Measurements from ENCODE around the gene SHC2. TPM values are rescaled to one million over a fixed set of nuclear protein-coding genes. Genes with fewer than 3 reads are reported as not detected.
"Not testable (repeated sequence)": the region's sequence is repeated elsewhere in the genome, so short reads cannot be mapped to it uniquely, and the experiment has no call there.

SHC2 gene
- polyA plus RNA-seq, 1 donor = 48.2 TPM

DNA sequence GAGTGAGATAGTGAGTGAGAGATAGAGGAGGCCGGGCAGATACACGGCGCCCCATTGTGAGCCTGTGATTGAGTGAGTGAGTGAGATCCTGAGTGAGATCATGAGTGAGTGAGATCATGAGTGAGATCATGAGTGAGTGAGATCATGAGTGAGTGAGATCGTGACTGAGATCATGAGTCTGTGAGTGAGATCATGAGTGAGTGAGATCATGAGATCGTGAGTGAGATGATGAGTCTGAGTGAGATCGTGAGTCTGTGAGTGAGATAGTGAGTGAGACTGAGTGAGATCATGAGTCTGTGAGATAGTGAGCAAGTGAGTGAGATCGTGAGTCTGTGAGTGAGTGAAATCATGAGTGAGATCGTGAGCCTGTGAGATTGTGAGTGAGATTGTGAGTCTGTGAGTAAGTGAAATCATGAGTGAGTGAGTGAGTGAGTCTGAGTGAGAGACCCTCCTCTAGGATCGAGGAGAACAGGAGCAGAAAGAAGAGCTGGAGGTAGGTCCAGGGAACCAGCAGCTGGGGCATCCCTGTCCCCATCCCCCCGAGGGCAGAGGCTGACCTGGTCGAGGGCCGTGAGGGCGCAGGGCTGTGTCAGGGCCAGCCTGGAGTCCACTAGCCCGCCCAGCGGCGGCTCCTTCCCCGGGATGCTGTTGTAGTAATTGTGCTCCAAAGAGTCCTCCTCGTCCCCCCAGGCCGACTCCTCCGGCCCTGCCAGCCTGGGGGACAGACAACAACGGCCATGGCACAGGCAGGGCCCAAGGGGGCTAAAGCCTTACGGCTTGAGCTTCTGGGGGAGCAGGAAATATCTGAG, 26.5 kb downstream of the SHC2 start:
- H3K27me3 ChIP-seq (ENCODE audit: control insufficient read depth, insufficient read depth, low read length) = no peaks in the 10 kb centered on the region
- H3K4me1 ChIP-seq (ENCODE audit: control insufficient read depth, insufficient read depth, low read length) = no peaks in the 10 kb centered on the region
- no peak for DNase-seq
- no peak overlapping the region for H3K27ac ChIP-seq (ENCODE audit: low read length)
- H3K9me3 ChIP-seq (ENCODE audit: control insufficient read depth, low read depth, low read length) = peaks cover 12% of the 10 kb centered on the region
- H3K4me3 ChIP-seq (ENCODE audit: low read length) = no peak overlapping the region
- H3K36me3 ChIP-seq (ENCODE audit: control insufficient read depth, insufficient read depth, low read length) = peaks cover 8% of the 10 kb centered on the region
- 92% methylated on average over 5 of the region's 22 CpGs for WGBS (ENCODE audit: insufficient coverage, low lambda C conversion rate)

GRCh38 chr19:430701-431100, 30.1 kb downstream of the SHC2 start:
- Histone ChIP-seq H3K27ac (ENCODE audit: low read length) (no peak overlapping the region), H3K4me3 (ENCODE audit: low read length) (no peak overlapping the region), H3K36me3 (ENCODE audit: control insufficient read depth, insufficient read depth, low read length) (peaks cover 10% of the 10 kb centered on the region), H3K9me3 (ENCODE audit: control insufficient read depth, low read depth, low read length) (peaks cover 17% of the 10 kb centered on the region), H3K27me3 (ENCODE audit: control insufficient read depth, insufficient read depth, low read length) (no peaks in the 10 kb centered on the region), H3K4me1 (ENCODE audit: control insufficient read depth, insufficient read depth, low read length) (no peaks in the 10 kb centered on the region)
- WGBS (ENCODE audit: insufficient coverage, low lambda C conversion rate) = no CpG with 5 or more reads among the region's 10 CpGs
- DNase-seq = no peak

DNA sequence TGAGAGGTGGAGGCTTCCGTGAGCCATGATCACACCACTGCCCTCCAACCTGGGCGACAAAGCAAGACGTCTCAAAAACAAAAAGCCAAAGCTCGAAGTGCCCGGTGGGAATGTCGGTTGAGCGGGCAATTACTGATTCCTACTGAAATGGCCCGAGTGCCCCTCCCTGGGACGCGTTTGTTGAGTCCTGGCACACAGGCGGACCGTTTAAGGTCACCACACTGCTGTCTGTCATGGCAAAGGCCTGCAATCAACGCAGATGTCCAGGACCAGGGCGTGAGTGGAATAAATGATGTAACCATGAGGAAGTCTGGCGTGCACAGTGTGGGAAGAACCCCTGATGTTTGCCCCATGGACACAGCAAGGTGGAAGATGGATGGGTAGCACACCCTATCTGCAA, 32.7 kb downstream of the SHC2 start:
- H3K36me3 ChIP-seq (ENCODE audit: control insufficient read depth, insufficient read depth, low read length) = peaks cover 8% of the 10 kb centered on the region
- no peaks in the 10 kb centered on the region for H3K4me1 ChIP-seq (ENCODE audit: control insufficient read depth, insufficient read depth, low read length)
- DNase-seq = no peak
- no peak overlapping the region for H3K27ac ChIP-seq (ENCODE audit: low read length)
- 100% methylated on average over 4 of the region's 15 CpGs for WGBS (ENCODE audit: insufficient coverage, low lambda C conversion rate)
- H3K4me3 ChIP-seq (ENCODE audit: low read length) = no peak overlapping the region
- no peaks in the 10 kb centered on the region for H3K27me3 ChIP-seq (ENCODE audit: control insufficient read depth, insufficient read depth, low read length)
- H3K9me3 ChIP-seq (ENCODE audit: control insufficient read depth, low read depth, low read length) = peaks cover 15% of the 10 kb centered on the region

- not testable (repeated sequence) for H3K4me3 ChIP-seq (ENCODE audit: low read length); H3K4me1 ChIP-seq (ENCODE audit: control insufficient read depth, insufficient read depth, low read length); DNase-seq; H3K27me3 ChIP-seq (ENCODE audit: control insufficient read depth, insufficient read depth, low read length); H3K36me3 ChIP-seq (ENCODE audit: control insufficient read depth, insufficient read depth, low read length); H3K27ac ChIP-seq (ENCODE audit: low read length)
- H3K9me3 ChIP-seq (ENCODE audit: control insufficient read depth, low read depth, low read length) = peaks cover 15% of the 10 kb centered on the region
- WGBS (ENCODE audit: insufficient coverage, low lambda C conversion rate) = no CpG with 5 or more reads among the region's 19 CpGs
Measured at GRCh38 chr19:427675-428074, 33.2 kb downstream of the SHC2 start.

DNA sequence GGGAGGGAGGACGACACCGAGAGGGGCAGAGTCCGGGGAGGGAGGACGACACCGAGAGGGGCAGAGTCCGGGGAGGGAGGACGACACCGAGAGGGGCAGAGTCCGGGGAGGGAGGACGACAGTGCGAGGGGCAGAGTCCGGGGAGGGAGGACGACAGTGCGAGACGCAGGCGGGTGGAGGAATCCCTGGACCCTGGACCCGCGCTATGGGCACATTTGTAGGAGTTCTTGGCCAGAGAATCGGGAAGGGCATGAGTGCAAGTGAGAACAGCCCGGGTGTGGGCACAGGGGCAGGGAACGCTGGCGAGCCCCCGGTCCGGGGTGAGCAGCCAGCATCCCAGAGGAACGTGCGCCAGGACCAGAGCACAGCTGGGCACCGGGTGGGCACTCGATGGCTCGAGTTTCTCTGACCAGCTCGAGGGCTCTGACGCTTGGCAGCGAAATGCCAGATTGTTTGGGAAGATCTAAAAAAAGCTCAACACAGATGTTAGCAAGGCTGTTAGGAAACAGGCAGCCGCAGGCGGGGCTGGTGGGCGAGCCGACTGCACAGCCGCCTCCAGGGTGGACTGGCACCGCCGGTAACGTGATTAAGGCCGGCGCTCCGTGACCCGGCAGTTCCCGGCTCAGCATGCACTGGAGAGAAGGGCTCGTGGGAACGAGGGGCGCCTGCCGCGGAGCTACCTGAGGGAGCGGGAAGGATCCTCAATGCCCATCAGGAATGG, 33.9 kb downstream of the SHC2 start:
- Histone ChIP-seq H3K36me3 (ENCODE audit: control insufficient read depth, insufficient read depth, low read length) (peaks cover 8% of the 10 kb centered on the region), H3K9me3 (ENCODE audit: control insufficient read depth, low read depth, low read length) (peaks cover 15% of the 10 kb centered on the region), H3K27me3 (ENCODE audit: control insufficient read depth, insufficient read depth, low read length) (no peaks in the 10 kb centered on the region), H3K27ac (ENCODE audit: low read length) (no peak overlapping the region), H3K4me1 (ENCODE audit: control insufficient read depth, insufficient read depth, low read length) (no peaks in the 10 kb centered on the region), H3K4me3 (ENCODE audit: low read length) (no peak overlapping the region)
- no CpG with 5 or more reads among the region's 51 CpGs for WGBS (ENCODE audit: insufficient coverage, low lambda C conversion rate)
- no peak for DNase-seq

GRCh38 chr19:425056-425455, 35.8 kb downstream of the SHC2 start:
- DNase-seq = no peak
- H3K4me1 ChIP-seq (ENCODE audit: control insufficient read depth, insufficient read depth, low read length) = no peaks in the 10 kb centered on the region
- WGBS (ENCODE audit: insufficient coverage, low lambda C conversion rate) = no CpG with 5 or more reads among the region's 26 CpGs
- H3K27ac ChIP-seq (ENCODE audit: low read length) = no peak overlapping the region
- H3K36me3 ChIP-seq (ENCODE audit: control insufficient read depth, insufficient read depth, low read length) = peaks cover 2% of the 10 kb centered on the region
- H3K9me3 ChIP-seq (ENCODE audit: control insufficient read depth, low read depth, low read length) = peaks cover 9% of the 10 kb centered on the region
- no peaks in the 10 kb centered on the region for H3K27me3 ChIP-seq (ENCODE audit: control insufficient read depth, insufficient read depth, low read length)
- no peak overlapping the region for H3K4me3 ChIP-seq (ENCODE audit: low read length)

GRCh38 chr19:424546-424945, 36.3 kb downstream of the SHC2 start:
- H3K27me3 ChIP-seq (ENCODE audit: control insufficient read depth, insufficient read depth, low read length) = no peaks in the 10 kb centered on the region
- no peaks in the 10 kb centered on the region for H3K4me1 ChIP-seq (ENCODE audit: control insufficient read depth, insufficient read depth, low read length)
- H3K9me3 ChIP-seq (ENCODE audit: control insufficient read depth, low read depth, low read length) = peaks cover 9% of the 10 kb centered on the region
- H3K27ac ChIP-seq (ENCODE audit: low read length) = no peak overlapping the region
- no CpG with 5 or more reads among the region's 15 CpGs for WGBS (ENCODE audit: insufficient coverage, low lambda C conversion rate)
- peaks cover 2% of the 10 kb centered on the region for H3K36me3 ChIP-seq (ENCODE audit: control insufficient read depth, insufficient read depth, low read length)
- H3K4me3 ChIP-seq (ENCODE audit: low read length) = no peak overlapping the region
- no peak for DNase-seq

GRCh38 chr19:423691-424466, 37.0 kb downstream of the SHC2 start:
- H3K27ac ChIP-seq (ENCODE audit: low read length) = no peak overlapping the region
- WGBS (ENCODE audit: insufficient coverage, low lambda C conversion rate) = no CpG with 5 or more reads among the region's 25 CpGs
- H3K27me3 ChIP-seq (ENCODE audit: control insufficient read depth, insufficient read depth, low read length) = no peaks in the 10 kb centered on the region
- peaks cover 9% of the 10 kb centered on the region for H3K9me3 ChIP-seq (ENCODE audit: control insufficient read depth, low read depth, low read length)
- no peak for DNase-seq
- H3K4me1 ChIP-seq (ENCODE audit: control insufficient read depth, insufficient read depth, low read length) = no peaks in the 10 kb centered on the region
- H3K4me3 ChIP-seq (ENCODE audit: low read length) = no peak overlapping the region
- peaks cover 2% of the 10 kb centered on the region for H3K36me3 ChIP-seq (ENCODE audit: control insufficient read depth, insufficient read depth, low read length)

DNA sequence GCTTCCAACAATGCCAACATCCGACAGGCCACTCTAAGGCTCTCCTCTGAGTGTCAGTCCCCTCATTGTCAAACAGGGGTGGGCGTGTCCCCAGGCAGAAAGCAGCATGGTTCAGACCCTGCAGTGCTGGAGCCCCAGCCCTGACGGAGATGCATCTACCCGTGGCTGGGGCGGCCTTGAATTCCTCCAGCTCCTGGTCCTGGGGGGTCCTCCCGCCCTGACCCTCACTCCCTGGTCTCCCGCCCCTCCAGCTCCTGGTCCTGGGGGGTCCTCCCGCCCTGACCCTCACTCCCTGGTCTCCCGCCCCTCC, 38.0 kb downstream of the SHC2 start:
- not testable (repeated sequence) for H3K27me3 ChIP-seq (ENCODE audit: control insufficient read depth, insufficient read depth, low read length)

GRCh38 chr19:422213-422916, 38.5 kb downstream of the SHC2 start:
- no peak overlapping the region for H3K27ac ChIP-seq (ENCODE audit: low read length)
- DNase-seq = no peak
- no peaks in the 10 kb centered on the region for H3K27me3 ChIP-seq (ENCODE audit: control insufficient read depth, insufficient read depth, low read length)
- H3K36me3 ChIP-seq (ENCODE audit: control insufficient read depth, insufficient read depth, low read length) = no peaks in the 10 kb centered on the region
- no peaks in the 10 kb centered on the region for H3K4me1 ChIP-seq (ENCODE audit: control insufficient read depth, insufficient read depth, low read length)
- 100% methylated on average over 1 of the region's 40 CpGs for WGBS (ENCODE audit: insufficient coverage, low lambda C conversion rate)
- H3K9me3 ChIP-seq (ENCODE audit: control insufficient read depth, low read depth, low read length) = peaks cover 9% of the 10 kb centered on the region
- H3K4me3 ChIP-seq (ENCODE audit: low read length) = no peak overlapping the region

More for the DNA sequence above, 38.0 kb downstream of the SHC2 start:
- DNase-seq; H3K36me3 ChIP-seq (ENCODE audit: control insufficient read depth, insufficient read depth, low read length); H3K4me1 ChIP-seq (ENCODE audit: control insufficient read depth, insufficient read depth, low read length); H3K27ac ChIP-seq (ENCODE audit: low read length); H3K9me3 ChIP-seq (ENCODE audit: control insufficient read depth, low read depth, low read length); H3K4me3 ChIP-seq (ENCODE audit: low read length): not testable (repeated sequence)
- no CpG with 5 or more reads among the region's 9 CpGs for WGBS (ENCODE audit: insufficient coverage, low lambda C conversion rate)
